Esophagus squamous epithelium (tissue), 4 donors: ENCODE data around the gene MBNL2.

Experiments used
- CTCF ChIP-seq, 6 experiments: fragments of 450-650 bp in 4 of 6; fragments of 200-600 bp in 2 of 6; sonication (generic) in 2 of 6; IDR thresholded peaks; one replicate each; pipeline ENCODE4 v1.5.1; 2016 to 2019; ENCODE audit warnings: antibody characterized with exemption in 6 of 6, mild to moderate bottlenecking in 4 of 6, moderate library complexity in 4 of 6
- POLR2A ChIP-seq, 4 donors: fragments of 450-650 bp; IDR thresholded peaks; one replicate each; pipeline ENCODE4 v1.6.1; 2017; ENCODE audit warnings: antibody characterized with exemption in 4 of 4, mild to moderate bottlenecking in 4 of 4, moderate library complexity in 3 of 4

- TF ChIP-seq CTCF (IDR thresholded peaks at IDR 0.05) (no peak), POLR2A (IDR thresholded peaks at IDR 0.05) (no peak)
Measured at GRCh38 chr13:97307882-97308624, 85.9 kb downstream of the MBNL2 start.
